22Rv1 (cell line): Measurements from ENCODE around the gene THSD4.

ENCODE experiments used
- H3K27ac ChIP-seq: fragments of 450-650 bp; 2 replicates; pipeline ENCODE4 v1.5.1; 2017
- CTCF ChIP-seq: fragments of 450-650 bp; IDR thresholded peaks from 2 replicates; pipeline ENCODE4 v1.5.1; 2017; ENCODE audit warnings: mild to moderate bottlenecking
- ZFX ChIP-seq: fragments of 450-650 bp; IDR thresholded peaks from 2 replicates; pipeline ENCODE4 v1.6.1; 2017; ENCODE audit warnings: antibody characterized with exemption, borderline replicate concordance

Gene THSD4

GRCh38 chr15:71107501-71107815 lies 7.8 kb upstream of the THSD4 start:
- H3K27ac ChIP-seq = no peak overlapping the region
- TF ChIP-seq ZFX (no peak), CTCF (no peak)

- no peak overlapping the region for H3K27ac ChIP-seq
Observed at GRCh38 chr15:71109130-71109529, 6.1 kb upstream of the THSD4 start.

GRCh38 chr15:71109905-71110304 lies 5.4 kb upstream of the THSD4 start:
- TF ChIP-seq CTCF = no peak
- no peak for TF ChIP-seq ZFX
- no peak overlapping the region for H3K27ac ChIP-seq

More at GRCh38 chr15:71109130-71109529, 6.1 kb upstream of the THSD4 start:
- no peak for TF ChIP-seq CTCF
- TF ChIP-seq ZFX = no peak

- H3K27ac ChIP-seq = no peak overlapping the region
- TF ChIP-seq ZFX (no peak), CTCF (no peak)
Observed at GRCh38 chr15:71110405-71111180, 4.7 kb upstream of the THSD4 start.

- no peak for TF ChIP-seq ZFX
- TF ChIP-seq CTCF = no peak
- no peak overlapping the region for H3K27ac ChIP-seq
Observed at GRCh38 chr15:71111181-71111565, 4.1 kb upstream of the THSD4 start.

GRCh38 chr15:71111950-71112349 lies 3.3 kb upstream of the THSD4 start:
- TF ChIP-seq CTCF (no peak), ZFX (no peak)
- H3K27ac ChIP-seq = no peak overlapping the region

GRCh38 chr15:71112429-71112828 lies 2.8 kb upstream of the THSD4 start:
- no peak overlapping the region for H3K27ac ChIP-seq
- no peak for TF ChIP-seq ZFX
- TF ChIP-seq CTCF = no peak
